K562 (cell line): Measurements from ENCODE around the gene TBC1D7. TPM values are rescaled to one million over a fixed set of nuclear protein-coding genes. Genes with fewer than 3 reads are reported as not detected.

Experiments
- CBFA2T2 ChIP-seq: fragments of 450-650 bp; conservative IDR thresholded peaks from 2 replicates; pipeline ENCODE4 v1.6.1; 2017; ENCODE audit warnings: mild to moderate bottlenecking
- LCOR ChIP-seq: sonication (generic); formaldehyde crosslinking; IDR thresholded peaks from 2 replicates; pipeline ENCODE4 v1.8.0; 2022; ENCODE audit warnings: mild to moderate bottlenecking, missing genetic modification reagents
- MXD1 ChIP-seq: fragments of 250-450 bp; sonication (Bioruptor Pico); IDR thresholded peaks from 2 replicates; pipeline ENCODE4 v1.8.0; 2021; ENCODE audit warnings: borderline replicate concordance, mild to moderate bottlenecking, moderate library complexity; ENCODE audit not compliant: poor library complexity, severe bottlenecking
- PBX2 ChIP-seq, 2 experiments: IDR thresholded peaks in 1 of 2; conservative IDR thresholded peaks in 1 of 2; 2 replicates each; pipeline ENCODE4 v1.6.1; 2016; ENCODE audit warnings: low read depth in 2 of 2, mild to moderate bottlenecking in 1 of 2, missing compliant biosample characterization in 1 of 2, missing genetic modification characterization in 1 of 2, moderate library complexity in 1 of 2
- PHF8 ChIP-seq: fragments of 200-600 bp; sonication (generic); IDR thresholded peaks from 2 replicates; pipeline ENCODE4 v1.6.1; 2012; ENCODE audit warnings: mixed run types, mild to moderate bottlenecking, inconsistent platforms, low read length, moderate library complexity, borderline replicate concordance
- POLR2AphosphoS5 ChIP-seq: IDR thresholded peaks from 2 replicates; pipeline ENCODE4 v1.6.1; 2011; ENCODE audit warnings: mild to moderate bottlenecking, low read depth, low read length, moderate library complexity; ENCODE audit not compliant: control insufficient read depth, insufficient read depth
- POLR2H ChIP-seq: IDR thresholded peaks from 2 replicates; pipeline ENCODE4 v1.6.1; 2016; ENCODE audit warnings: missing genetic modification characterization, low read depth, mild to moderate bottlenecking, control low read depth, missing compliant biosample characterization, moderate library complexity
- PRDM10 ChIP-seq: fragments of 450-650 bp; IDR thresholded peaks from 2 replicates; pipeline ENCODE4 v1.6.1; 2018; ENCODE audit not compliant: partially characterized antibody
- SAP30 ChIP-seq: fragments of 200-600 bp; sonication (generic); IDR thresholded peaks from 2 replicates; pipeline ENCODE4 v1.6.1; 2012; ENCODE audit warnings: borderline replicate concordance, low read depth, mild to moderate bottlenecking, moderate library complexity, low read length, control low read depth, inconsistent platforms; ENCODE audit not compliant: insufficient read depth, poor library complexity, severe bottlenecking
- SMARCA5 ChIP-seq: fragments of 450-650 bp; IDR thresholded peaks from 2 replicates; pipeline ENCODE4 v1.6.1; 2016
- TEAD2 ChIP-seq: fragments of 450-650 bp; IDR thresholded peaks from 2 replicates; pipeline ENCODE4 v1.6.1; 2016; ENCODE audit warnings: missing genetic modification characterization, control low read depth, missing compliant biosample characterization
- TGIF2 ChIP-seq: sonication (generic); formaldehyde crosslinking; IDR thresholded peaks from 2 replicates; pipeline ENCODE4 v1.8.1; 2022; ENCODE audit warnings: mild to moderate bottlenecking, missing genetic modification reagents, moderate library complexity
- ZBTB34 ChIP-seq: fragments of 250-450 bp; sonication (Bioruptor Pico); IDR thresholded peaks from 2 replicates; pipeline ENCODE4 v1.8.0; 2021; ENCODE audit warnings: mild to moderate bottlenecking, moderate library complexity
- ZBTB43 ChIP-seq: sonication (generic); formaldehyde crosslinking; IDR thresholded peaks from 2 replicates; pipeline ENCODE4 v1.8.0; 2023; ENCODE audit warnings: mild to moderate bottlenecking, missing genetic modification reagents
- ZNF584 ChIP-seq: fragments of 200-800 bp; sonication (Bioruptor generic); IDR thresholded peaks from 2 replicates; pipeline ENCODE4 v1.6.1; 2016; ENCODE audit warnings: low read depth, mild to moderate bottlenecking, missing genetic modification characterization, missing compliant biosample characterization
- polyA plus RNA-seq, 8 experiments: library from polyadenylated mRNA; depleted of rRNA in 4 of 8; stranded (reverse) in 5 of 8; unstranded in 3 of 8; fragments of >200 nt; fragmentation: Nextera tagmentation in 2 of 8; fragmentation: Illumina TruSeq in 1 of 8; extraction: Ambion mirVana in 2 of 8; extraction: Trizol in 1 of 8; gene quantifications; 2 replicates each; pipeline versions ENCODE4 v1.2.1 to v1.2.3, GENCODE V29; 2011 to 2014; ENCODE audit warnings: inconsistent platforms in 1 of 8, missing spikeins in 1 of 8
- total RNA-seq, 7 experiments: library from RNA; depleted of rRNA in 6 of 7; stranded (reverse); fragments of >200 nt in 6 of 7; fragmentation: Illumina TruSeq in 2 of 7; extraction: Trizol in 2 of 7; gene quantifications; 2 replicates each; pipeline versions ENCODE4 v1.2.1 to v1.2.3, GENCODE V29; 2011 to 2021; ENCODE audit warnings: low replicate concordance in 1 of 7

TBC1D7 gene
- total and polyA plus RNA-seq, 9 of the 15 experiments (the other 6 are each of a cell fraction or from before 2014, with no cell fraction given), result 49.4 to 107 (median 61.1) TPM

GRCh38 chr6:13273931-13274706 is 54.2 kb downstream of the TBC1D7 start (continued):
- TF ChIP-seq PRDM10 (peak; percentile 59), ZBTB34 (CRISPR knock-in tag) (no peak), ZBTB43 (CRISPR knock-in tag) (no peak), TEAD2 (tag) (no peak), CBFA2T2 (peak; percentile 61), SMARCA5 (no peak), ZNF584 (CRISPR knock-in tag) (no peak), MXD1 (CRISPR knock-in tag) (no peak), LCOR (CRISPR knock-in tag) (peak; percentile 65; the same call in 1 of the 2 replicates), PHF8 (peak; percentile 24; the same call in 1 of the 2 replicates), SAP30 (peak; percentile 53), PBX2 (CRISPR knock-in tag; IDR thresholded peaks at IDR 0.05; ENCODE audit: low read depth) (no peak), PBX2 (tag; conservative IDR thresholded peaks at IDR 0.05; ENCODE audit: low read depth) (peak; percentile 62), POLR2AphosphoS5 (peak; percentile 83; the same call in 1 of the 2 replicates), POLR2H (tag) (peak; percentile 52; the same call in 1 of the 2 replicates), TGIF2 (CRISPR knock-in tag) (no peak)
